ENCODE data around the gene TFEB.

GRCh38 chr6:41696788-41697187, 38.6 kb downstream of the TFEB start:
- TF ChIP-seq CTCF (IDR thresholded peaks at IDR 0.05) (no peak), ZFX (IDR thresholded peaks at IDR 0.05; ENCODE audit: borderline replicate concordance) (no peak)

Measured in 22Rv1 (cell line).